H9 (cell line): ENCODE data around the gene GRID1. TPM values are rescaled to one million over a fixed set of nuclear protein-coding genes. Genes with fewer than 3 reads are reported as not detected.

Experiments used
- DNase-seq: peaks from one replicate; pipeline ENCODE4 v3.0.0-alpha.2; 2017
- H2AFZ ChIP-seq: one replicate; pipeline ENCODE4 v1.6.1; 2013; ENCODE audit warnings: mild to moderate bottlenecking, low read length, control low read depth, moderate library complexity
- H2AK5ac ChIP-seq: 2 replicates; pipeline ENCODE4 v1.6.1; 2013; ENCODE audit warnings: low read length, control low read depth, mixed read lengths; ENCODE audit not compliant: insufficient read length
- H2BK120ac ChIP-seq: one replicate; pipeline ENCODE4 v1.6.1; 2013; ENCODE audit warnings: low read depth, mild to moderate bottlenecking, low read length, control low read depth, inconsistent platforms; ENCODE audit not compliant: poor library complexity, severe bottlenecking
- H2BK12ac ChIP-seq: 2 replicates; pipeline ENCODE4 v1.6.1; 2013; ENCODE audit warnings: low read length, control low read depth, mixed read lengths, low read depth; ENCODE audit not compliant: insufficient read length
- H2BK15ac ChIP-seq: 2 replicates; pipeline ENCODE4 v1.6.1; 2013; ENCODE audit warnings: low read depth, low read length, control low read depth
- H2BK20ac ChIP-seq: one replicate; pipeline ENCODE4 v1.6.1; 2013; ENCODE audit warnings: low read depth, mild to moderate bottlenecking, low read length, control low read depth, inconsistent platforms; ENCODE audit not compliant: poor library complexity, severe bottlenecking
- H2BK5ac ChIP-seq: 2 replicates; pipeline ENCODE4 v1.6.1; 2013; ENCODE audit warnings: low read length, control low read depth, mixed read lengths; ENCODE audit not compliant: insufficient read length
- H3K14ac ChIP-seq: 2 replicates; pipeline ENCODE4 v1.6.1; 2013; ENCODE audit warnings: low read length, control low read depth; ENCODE audit not compliant: insufficient read depth
- H3K18ac ChIP-seq: 2 replicates; pipeline ENCODE4 v1.6.1; 2013; ENCODE audit warnings: low read depth, mild to moderate bottlenecking, mixed read lengths, low read length, control low read depth; ENCODE audit not compliant: insufficient read length
- H3K23ac ChIP-seq: 2 replicates; pipeline ENCODE4 v1.6.1; 2013; ENCODE audit warnings: low read length, control low read depth, mixed read lengths, low read depth; ENCODE audit not compliant: insufficient read length
- H3K23me2 ChIP-seq: 2 replicates; pipeline ENCODE4 v1.6.1; 2013; ENCODE audit warnings: low read depth, mild to moderate bottlenecking, mixed read lengths, low read length, control low read depth; ENCODE audit not compliant: insufficient read length, poor library complexity, severe bottlenecking
- H3K27ac ChIP-seq: 2 replicates; pipeline ENCODE4 v1.5.1; 2013; ENCODE audit warnings: low read length, control low read depth, mixed read lengths, low read depth; ENCODE audit not compliant: insufficient read length
- H3K27me3 ChIP-seq: 2 replicates; pipeline ENCODE4 v1.6.1; 2013; ENCODE audit warnings: low read length, control low read depth, inconsistent platforms; ENCODE audit not compliant: insufficient read depth
- H3K4ac ChIP-seq: 2 replicates; pipeline ENCODE4 v1.6.1; 2013; ENCODE audit warnings: low read depth, mild to moderate bottlenecking, control low read depth, inconsistent platforms, low read length, moderate library complexity
- H3K4me1 ChIP-seq: 2 replicates; pipeline ENCODE4 v1.6.1; 2013; ENCODE audit warnings: low read length, control low read depth, inconsistent platforms; ENCODE audit not compliant: insufficient read depth
- H3K4me2 ChIP-seq: 2 replicates; pipeline ENCODE4 v1.6.1; 2013; ENCODE audit warnings: low read length, control low read depth, mixed read lengths; ENCODE audit not compliant: insufficient read length, insufficient read depth
- H3K56ac ChIP-seq: 2 replicates; pipeline ENCODE4 v1.6.1; 2013; ENCODE audit warnings: low read depth, mild to moderate bottlenecking, mixed read lengths, low read length, control low read depth; ENCODE audit not compliant: insufficient read length
- H3K79me1 ChIP-seq: 2 replicates; pipeline ENCODE4 v1.6.1; 2013; ENCODE audit warnings: low read depth, mild to moderate bottlenecking, moderate library complexity, low read length, control low read depth, inconsistent platforms; ENCODE audit not compliant: insufficient read depth, poor library complexity, severe bottlenecking
- H3K79me2 ChIP-seq: 2 replicates; pipeline ENCODE4 v1.6.1; 2013; ENCODE audit warnings: low read length, control low read depth, inconsistent platforms; ENCODE audit not compliant: insufficient read depth
- H3K9ac ChIP-seq: 2 replicates; pipeline ENCODE4 v1.6.1; 2013; ENCODE audit warnings: low read length, control low read depth, mixed read lengths; ENCODE audit not compliant: insufficient read length; ENCODE audit errors: extremely low read depth
- H3K9me3 ChIP-seq: one replicate; pipeline ENCODE4 v1.6.1; 2013; ENCODE audit warnings: low read depth, low read length, inconsistent platforms; ENCODE audit not compliant: control insufficient read depth
- H3T11ph ChIP-seq: one replicate; pipeline ENCODE4 v1.6.1; 2013; ENCODE audit warnings: mild to moderate bottlenecking, low read length, control low read depth, inconsistent platforms
- H4K20me1 ChIP-seq: one replicate; pipeline ENCODE4 v1.6.1; 2013; ENCODE audit not compliant: control insufficient read depth, insufficient read length, insufficient read depth
- H4K5ac ChIP-seq: 2 replicates; pipeline ENCODE4 v1.6.1; 2013; ENCODE audit warnings: low read depth, mild to moderate bottlenecking, mixed read lengths, low read length, control low read depth; ENCODE audit not compliant: insufficient read length
- H4K8ac ChIP-seq: replicated peaks from 2 replicates; pipeline ENCODE4 v1.6.1; 2013; ENCODE audit warnings: low read length, control low read depth, mixed read lengths, low read depth; ENCODE audit not compliant: insufficient read length
- H4K91ac ChIP-seq: 2 replicates; pipeline ENCODE4 v1.6.1; 2013; ENCODE audit warnings: low read depth, mild to moderate bottlenecking, moderate library complexity, mixed read lengths, low read length, control low read depth; ENCODE audit not compliant: insufficient read length
- H3K27ac Mint-ChIP-seq, 3 experiments: 2 replicates in 2 of 3; 3 replicates in 1 of 3; pipeline ENCODE4 v1.8.0; 2020 to 2021; ENCODE audit warnings: mixed read lengths in 3 of 3, mild to moderate bottlenecking in 1 of 3, moderate library complexity in 1 of 3
- H3K27me3 Mint-ChIP-seq: 2 replicates; pipeline ENCODE4 v1.8.0; 2021; ENCODE audit warnings: low read depth, mild to moderate bottlenecking, moderate library complexity, mixed read lengths
- H3K36me3 Mint-ChIP-seq, 3 experiments: 2 replicates in 2 of 3; 3 replicates in 1 of 3; pipeline ENCODE4 v1.8.0; 2020 to 2021; ENCODE audit warnings: low read depth in 3 of 3, mixed read lengths in 3 of 3; ENCODE audit not compliant: insufficient read depth in 1 of 3
- H3K4me1 Mint-ChIP-seq, 2 experiments: 2 replicates each; pipeline ENCODE4 v1.8.0; 2020; ENCODE audit warnings: mixed read lengths in 2 of 2
- H3K4me3 Mint-ChIP-seq, 2 experiments: 2 replicates in 1 of 2; 3 replicates in 1 of 2; pipeline ENCODE4 v1.8.0; 2020 to 2021; ENCODE audit warnings: mild to moderate bottlenecking in 2 of 2, mixed read lengths in 2 of 2, moderate library complexity in 1 of 2
- H3K9me3 Mint-ChIP-seq, 2 experiments: 2 replicates in 1 of 2; 3 replicates in 1 of 2; pipeline ENCODE4 v1.8.0; 2020; ENCODE audit warnings: mild to moderate bottlenecking in 2 of 2, mixed read lengths in 2 of 2, moderate library complexity in 1 of 2
- CTCF ChIP-seq: fragments of 200-600 bp; sonication (generic); conservative IDR thresholded peaks from 3 replicates; pipeline ENCODE4 v1.8.0; 2021; ENCODE audit warnings: antibody characterized with exemption, mild to moderate bottlenecking
- WGBS: extraction: QIAGEN DNeasy Blood & Tissue Kit; methylation state at CpG from one replicate; pipeline ENCODE4 v1.1.7; 2013; ENCODE audit warnings: missing lambda C conversion rate, low lambda C conversion rate, mixed read lengths; ENCODE audit not compliant: insufficient read length; ENCODE audit errors: extremely low coverage; 5-methylcytosine and 5-hydroxymethylcytosine counted together
- total RNA-seq: library from RNA; stranded (reverse); gene quantifications from 2 replicates; pipeline ENCODE4 v1.2.1, GENCODE V29; 2021

GRID1 gene
- total RNA-seq, 1 experiment from 2014 or later: 0.35 TPM

GRCh38 chr10:85925201-85925750 lies 441.3 kb downstream of the GRID1 start:
- H3K4me1 ChIP-seq: no peaks in the 10 kb centered on the region
- no peak overlapping the region for H3T11ph ChIP-seq
- H3K18ac ChIP-seq: no peak overlapping the region
- no peak overlapping the region for H4K91ac ChIP-seq
- H2BK120ac ChIP-seq: no peak overlapping the region
- H2AK5ac ChIP-seq: no peak overlapping the region
- no peak overlapping the region for H3K4me2 ChIP-seq
- no peak overlapping the region for H2BK20ac ChIP-seq
- no peak overlapping the region for H3K4ac ChIP-seq
- Mint-ChIP-seq H3K27me3 (no peaks in the 10 kb centered on the region; the same call in 1 of the 2 replicates), H3K36me3 (no peaks in the 10 kb centered on the region), H3K27ac (no peak overlapping the region), H3K9me3 (no peaks in the 10 kb centered on the region), H3K4me1 (peaks cover 1 to 2% of the 10 kb centered on the region in 2 experiments; a peak in 3 of 4 replicates), H3K4me3 (no peak overlapping the region)
- no peak overlapping the region for H4K5ac ChIP-seq
- no peaks in the 10 kb centered on the region for H3K23me2 ChIP-seq
- no peak overlapping the region for H3K14ac ChIP-seq
- no CpG with 5 or more reads among the region's 5 CpGs for WGBS
- H3K56ac ChIP-seq: no peak overlapping the region
- H3K27ac ChIP-seq: no peak overlapping the region
- no peaks in the 10 kb centered on the region for H3K79me2 ChIP-seq
- H2AFZ ChIP-seq: no peak overlapping the region
- no peak overlapping the region for H3K23ac ChIP-seq
- H3K9me3 ChIP-seq: no peaks in the 10 kb centered on the region
- H3K27me3 ChIP-seq: no peaks in the 10 kb centered on the region
- H3K79me1 ChIP-seq: no peaks in the 10 kb centered on the region
- no peak overlapping the region for H2BK5ac ChIP-seq
- no peak overlapping the region for H2BK15ac ChIP-seq
- no peaks in the 10 kb centered on the region for H4K20me1 ChIP-seq
- no peak overlapping the region for H3K9ac ChIP-seq
- H2BK12ac ChIP-seq: no peak overlapping the region
- no peak overlapping the region for H4K8ac ChIP-seq
- DNase-seq: no peak
- no peak for TF ChIP-seq CTCF
